Neuronal stem cell (in vitro differentiated cells): Measurements from ENCODE around the gene OLFML2A.

Experiments used
- DNase-seq: peaks from one replicate; pipeline ENCODE4 v3.0.0-alpha.2; 2013; ENCODE audit warnings: low spot score
- H2AFZ ChIP-seq: one replicate; pipeline ENCODE4 v1.6.1; 2013; ENCODE audit warnings: mild to moderate bottlenecking, low read length, inconsistent platforms
- H2AK5ac ChIP-seq: 2 replicates; pipeline ENCODE4 v1.6.1; 2013; ENCODE audit warnings: low read depth, mild to moderate bottlenecking, inconsistent platforms, low read length, moderate library complexity, mixed read lengths
- H2BK120ac ChIP-seq: 2 replicates; pipeline ENCODE4 v1.6.1; 2013; ENCODE audit warnings: low read depth, mild to moderate bottlenecking, inconsistent platforms, low read length, moderate library complexity, mixed read lengths
- H2BK12ac ChIP-seq: one replicate; pipeline ENCODE4 v1.6.1; 2013; ENCODE audit warnings: low read length, inconsistent platforms
- H2BK15ac ChIP-seq: 2 replicates; pipeline ENCODE4 v1.6.1; 2013; ENCODE audit warnings: mild to moderate bottlenecking, low read length, inconsistent platforms, mixed read lengths
- H2BK5ac ChIP-seq: one replicate; pipeline ENCODE4 v1.6.1; 2013; ENCODE audit warnings: inconsistent platforms, mild to moderate bottlenecking, low read length, moderate library complexity
- H3K14ac ChIP-seq: one replicate; pipeline ENCODE4 v1.6.1; 2013; ENCODE audit warnings: low read length, inconsistent platforms
- H3K18ac ChIP-seq: 2 replicates; pipeline ENCODE4 v1.6.1; 2013; ENCODE audit warnings: low read length, inconsistent platforms
- H3K23ac ChIP-seq: 2 replicates; pipeline ENCODE4 v1.6.1; 2013; ENCODE audit warnings: low read depth, mild to moderate bottlenecking, mixed read lengths, low read length, inconsistent platforms; ENCODE audit not compliant: poor library complexity
- H3K27ac ChIP-seq: replicated peaks from 3 replicates; pipeline ENCODE4 v1.5.1; 2013; ENCODE audit warnings: low read length, inconsistent platforms
- H3K27me3 ChIP-seq, 3 experiments: 2 replicates each; pipeline ENCODE4 v1.6.1; 2013; ENCODE audit warnings: low read length in 3 of 3, mild to moderate bottlenecking in 2 of 3, inconsistent platforms in 1 of 3, low read depth in 1 of 3, mixed read lengths in 1 of 3, moderate library complexity in 1 of 3; ENCODE audit not compliant: control insufficient read depth in 3 of 3, insufficient read depth in 3 of 3
- H3K36me3 ChIP-seq, 2 donors: replicated peaks in 1 of 2; 2 replicates each; pipeline ENCODE4 v1.6.1; 2013; ENCODE audit warnings: low read length in 2 of 2; ENCODE audit not compliant: control insufficient read depth in 2 of 2, insufficient read depth in 2 of 2
- H3K4ac ChIP-seq: 2 replicates; pipeline ENCODE4 v1.6.1; 2013; ENCODE audit warnings: inconsistent platforms, mild to moderate bottlenecking, low read length, moderate library complexity
- H3K4me1 ChIP-seq, 2 donors: 1 replicate in 1 of 2; 2 replicates in 1 of 2; pipeline ENCODE4 v1.6.1; 2013; ENCODE audit warnings: low read length in 2 of 2, low read depth in 1 of 2; ENCODE audit not compliant: control insufficient read depth in 2 of 2, insufficient read depth in 1 of 2
- H3K4me2 ChIP-seq: one replicate; pipeline ENCODE4 v1.6.1; 2013; ENCODE audit warnings: mild to moderate bottlenecking, low read length, inconsistent platforms; ENCODE audit not compliant: insufficient read depth, poor library complexity, severe bottlenecking
- H3K4me3 ChIP-seq, 2 donors: 2 replicates each; pipeline ENCODE4 v1.5.1; 2013; ENCODE audit warnings: low read length in 2 of 2, mild to moderate bottlenecking in 2 of 2, inconsistent platforms in 1 of 2, moderate library complexity in 1 of 2
- H3K79me1 ChIP-seq: one replicate; pipeline ENCODE4 v1.6.1; 2013; ENCODE audit warnings: low read depth, mild to moderate bottlenecking, inconsistent platforms, low read length, moderate library complexity
- H3K9ac ChIP-seq: one replicate; pipeline ENCODE4 v1.6.1; 2013; ENCODE audit warnings: mild to moderate bottlenecking, low read depth, low read length, inconsistent platforms; ENCODE audit not compliant: poor library complexity
- H3K9me3 ChIP-seq, 2 donors: replicated peaks in 1 of 2; 2 replicates each; pipeline versions ENCODE3 to v1.6.1; 2013; ENCODE audit warnings: low read length in 2 of 2, mild to moderate bottlenecking in 2 of 2, inconsistent platforms in 1 of 2, low read depth in 1 of 2, mixed read lengths in 1 of 2, moderate library complexity in 1 of 2; ENCODE audit not compliant: control insufficient read depth in 2 of 2, insufficient read depth in 1 of 2
- H4K8ac ChIP-seq: one replicate; pipeline ENCODE4 v1.6.1; 2013; ENCODE audit warnings: low read depth, mild to moderate bottlenecking, inconsistent platforms, low read length, moderate library complexity
- H4K91ac ChIP-seq: one replicate; pipeline ENCODE4 v1.6.1; 2013; ENCODE audit warnings: low read length, low read depth, mild to moderate bottlenecking, inconsistent platforms; ENCODE audit not compliant: poor library complexity
- WGBS, 2 donors: extraction: QIAGEN DNeasy Blood & Tissue Kit; methylation state at CpG; one replicate each; pipeline ENCODE4 v1.1.7; 2013; ENCODE audit warnings: missing lambda C conversion rate in 2 of 2, mixed read lengths in 1 of 2; ENCODE audit not compliant: insufficient read length in 2 of 2, insufficient replicate concordance in 1 of 2; ENCODE audit errors: extremely low coverage in 2 of 2; 5-methylcytosine and 5-hydroxymethylcytosine counted together

The OLFML2A gene

DNA sequence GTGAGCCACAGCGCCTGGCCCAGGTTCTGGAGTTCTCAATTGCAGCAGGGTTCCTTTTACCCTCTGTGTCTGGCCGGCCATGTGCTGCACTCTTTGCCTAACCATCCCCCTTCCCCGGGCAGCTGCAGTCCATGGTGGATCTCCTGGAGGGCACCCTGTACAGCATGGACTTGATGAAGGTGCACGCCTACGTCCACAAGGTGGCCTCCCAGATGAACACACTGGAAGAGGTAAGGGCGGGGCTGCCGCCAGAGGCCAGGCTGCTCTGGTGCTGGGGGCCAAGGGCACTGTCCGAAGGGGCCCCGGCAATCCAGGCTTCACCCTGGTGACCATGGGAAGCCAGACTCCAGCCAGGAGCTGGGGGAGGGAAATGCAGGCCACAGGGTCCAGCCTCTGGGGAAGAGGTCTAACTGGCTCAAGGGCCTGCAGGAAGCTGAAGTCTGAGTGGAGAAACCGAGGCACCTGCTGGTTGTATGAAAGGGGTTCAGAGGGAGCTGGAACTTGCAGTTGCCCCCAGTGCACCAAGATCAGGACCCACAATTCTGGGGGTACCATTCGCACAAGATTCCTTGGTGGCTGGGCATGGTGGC, 18.1 kb downstream of the OLFML2A start:
- Histone ChIP-seq H3K18ac (no peak overlapping the region), H2BK5ac (no peak overlapping the region), H3K27ac (no peak overlapping the region), H2AK5ac (no peak overlapping the region), H3K14ac (peak overlapping the region; percentile 65), H3K4me1 (peaks cover 0 to 1% of the 10 kb centered on the region in 2 donors), H3K23ac (peak overlapping the region; percentile 34), H2BK15ac (no peak overlapping the region), H3K4me2 (no peak overlapping the region), H2BK12ac (no peak overlapping the region), H3K4ac (no peak overlapping the region), H2BK120ac (no peak overlapping the region), H3K36me3 (no peaks in the 10 kb centered on the region), H2AFZ (no peak overlapping the region), H3K27me3 (peaks cover 0 to 70% (median 0%) of the 10 kb centered on the region in 3 experiments), H4K8ac (no peak overlapping the region), H4K91ac (no peak overlapping the region), H3K79me1 (no peaks in the 10 kb centered on the region), H3K4me3 (no peak overlapping the region), H3K9me3 (no peaks in the 10 kb centered on the region), H3K9ac (no peak overlapping the region)
- no CpG with 5 or more reads among the region's 11 CpGs for WGBS, 2 donors
- DNase-seq: no peak

DNA sequence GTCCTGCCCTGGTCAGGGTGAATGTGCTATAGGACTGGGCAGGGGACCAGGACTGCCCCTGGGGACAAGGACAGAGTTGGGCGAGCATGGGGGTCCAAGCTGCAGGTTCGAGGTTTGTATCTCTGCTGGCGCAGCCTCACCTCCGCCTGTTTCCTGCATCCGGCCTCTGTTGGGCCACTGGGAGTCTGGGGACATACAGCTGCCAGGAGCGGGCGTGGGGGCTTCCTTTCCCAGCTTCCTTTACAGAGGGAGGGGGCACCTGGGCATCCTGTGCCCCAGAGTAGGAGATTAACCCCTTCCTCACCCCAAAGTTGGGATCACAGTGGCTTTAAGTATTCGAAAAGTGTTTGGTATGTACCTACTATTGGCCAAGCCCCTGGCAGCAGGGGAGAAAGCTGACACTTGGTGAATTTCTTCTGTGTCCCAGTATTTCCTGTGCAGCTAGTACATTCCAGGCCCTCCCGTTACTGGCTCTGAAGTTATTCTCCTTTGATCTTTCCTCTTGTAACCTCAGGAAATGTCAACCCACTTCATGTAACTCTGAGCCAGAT, 19.0 kb downstream of the OLFML2A start:
- Histone ChIP-seq H2BK12ac (no peak overlapping the region), H2AFZ (no peak overlapping the region), H2BK15ac (no peak overlapping the region), H4K8ac (no peak overlapping the region), H3K79me1 (no peaks in the 10 kb centered on the region), H3K14ac (peak overlapping the region; percentile 49), H4K91ac (no peak overlapping the region), H3K9me3 (no peaks in the 10 kb centered on the region), H3K18ac (no peak overlapping the region), H3K27me3 (peaks cover 0 to 71% (median 0%) of the 10 kb centered on the region in 3 experiments), H3K27ac (no peak overlapping the region), H2BK5ac (no peak overlapping the region), H2BK120ac (no peak overlapping the region), H3K9ac (no peak overlapping the region), H3K23ac (no peak overlapping the region), H3K4me1 (peaks cover 0 to 1% of the 10 kb centered on the region in 2 donors), H3K4me3 (no peak overlapping the region), H2AK5ac (no peak overlapping the region), H3K4ac (no peak overlapping the region), H3K4me2 (no peak overlapping the region), H3K36me3 (no peaks in the 10 kb centered on the region)
- WGBS, 2 donors: no CpG with 5 or more reads among the region's 9 CpGs
- no peak for DNase-seq

DNA sequence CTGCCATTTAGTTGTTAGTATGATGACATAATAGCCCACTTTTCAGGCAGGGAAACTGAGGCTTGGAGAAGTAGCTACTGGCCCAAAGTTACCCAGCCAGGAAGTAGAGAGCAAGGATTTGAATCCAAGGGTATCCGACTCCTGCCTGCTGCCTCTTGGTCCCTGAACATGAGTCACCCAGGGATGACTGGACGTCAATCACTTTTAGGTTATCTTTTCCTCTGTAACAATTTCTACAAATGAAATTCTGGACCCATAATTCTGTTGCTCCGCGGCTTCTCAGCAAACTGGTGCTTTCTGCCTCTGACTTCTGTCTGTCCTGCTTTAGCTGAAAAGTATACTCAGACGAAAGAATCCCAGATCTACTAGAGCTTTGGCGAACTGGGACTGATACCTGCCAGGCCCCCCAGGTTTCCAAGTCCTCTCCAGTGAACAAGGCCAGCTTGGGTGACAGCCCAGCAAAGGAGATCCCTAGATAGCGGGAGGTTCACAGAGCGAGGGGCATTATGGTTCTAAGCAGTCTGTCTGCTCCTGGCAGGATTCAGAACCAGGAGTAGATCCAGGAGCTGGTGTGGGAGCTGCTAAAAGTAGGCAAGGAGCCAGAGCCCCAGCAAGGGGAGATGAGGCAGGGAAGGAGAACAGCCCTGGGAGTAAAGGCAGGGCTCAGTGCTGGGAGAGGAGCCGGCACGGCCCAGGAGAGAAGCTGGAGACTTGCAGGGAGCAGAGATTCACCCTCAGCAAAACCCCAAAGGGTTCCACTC, 20.6 kb downstream of the OLFML2A start:
- Histone ChIP-seq H4K91ac (no peak overlapping the region), H2AFZ (no peak overlapping the region), H3K9ac (no peak overlapping the region), H2BK120ac (no peak overlapping the region), H3K9me3 (no peaks in the 10 kb centered on the region), H3K14ac (no peak overlapping the region), H3K79me1 (no peaks in the 10 kb centered on the region), H3K27ac (no peak overlapping the region), H2BK12ac (no peak overlapping the region), H3K4me1 (peaks cover 0 to 1% of the 10 kb centered on the region in 2 donors), H2BK15ac (no peak overlapping the region), H3K4me3 (no peak overlapping the region), H3K18ac (no peak overlapping the region), H3K4me2 (no peak overlapping the region), H4K8ac (no peak overlapping the region), H2BK5ac (no peak overlapping the region), H3K23ac (no peak overlapping the region), H3K4ac (no peak overlapping the region), H2AK5ac (no peak overlapping the region), H3K36me3 (no peaks in the 10 kb centered on the region), H3K27me3 (peaks cover 0 to 76% (median 0%) of the 10 kb centered on the region in 3 experiments)
- WGBS, 2 donors: no CpG with 5 or more reads among the region's 10 CpGs
- no peak for DNase-seq
